GM12878 (cell line): ENCODE results near the gene ZNF692.

ENCODE experiments used
- CBX5 ChIP-seq: sonication (generic); IDR thresholded peaks from 2 replicates; pipeline ENCODE4 v1.6.1; 2016; ENCODE audit warnings: low read depth, moderate library complexity, mild to moderate bottlenecking, inconsistent platforms
- NRF1 ChIP-seq: conservative IDR thresholded peaks from 2 replicates; pipeline ENCODE4 v1.6.1; 2011; ENCODE audit warnings: mild to moderate bottlenecking, low read depth, low read length, improper control_type of control experiment
- TF ChIP-seq, protein P1 (sequence below), 3 experiments: IDR thresholded peaks in 2 of 3; conservative IDR thresholded peaks in 1 of 3; 2 replicates each; pipeline ENCODE4 v1.5.1; 2011; ENCODE audit warnings: low read depth in 3 of 3, low read length in 3 of 3, mild to moderate bottlenecking in 3 of 3, control low read depth in 2 of 3, moderate library complexity in 2 of 3, inconsistent platforms in 1 of 3, mixed read lengths in 1 of 3; ENCODE audit not compliant: control insufficient read depth in 2 of 3, insufficient read depth in 1 of 3; ENCODE audit errors: extremely low read depth in 1 of 3

DNA sequence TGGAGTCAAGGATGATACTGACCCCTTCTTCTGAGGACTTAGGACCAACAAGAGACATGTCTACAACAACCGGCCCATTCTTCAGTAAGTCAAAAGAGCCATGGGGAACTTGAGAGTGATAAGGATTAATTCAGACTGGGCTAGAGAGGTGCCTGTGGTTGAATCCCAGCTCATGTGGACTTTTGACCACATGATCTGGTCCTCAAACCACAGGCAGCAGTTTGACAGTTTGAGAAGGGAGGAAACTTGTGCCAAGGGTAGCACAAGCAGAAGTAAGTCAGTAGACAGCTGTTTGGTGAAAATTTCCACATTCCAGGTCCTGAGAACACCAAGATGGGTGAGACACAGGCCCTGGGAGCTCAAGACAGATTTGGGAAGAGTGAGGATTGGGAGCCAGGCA lies 53.0 kb downstream of the ZNF692 start:
- TF ChIP-seq NRF1, result no peak
- TF ChIP-seq, protein P1, sequence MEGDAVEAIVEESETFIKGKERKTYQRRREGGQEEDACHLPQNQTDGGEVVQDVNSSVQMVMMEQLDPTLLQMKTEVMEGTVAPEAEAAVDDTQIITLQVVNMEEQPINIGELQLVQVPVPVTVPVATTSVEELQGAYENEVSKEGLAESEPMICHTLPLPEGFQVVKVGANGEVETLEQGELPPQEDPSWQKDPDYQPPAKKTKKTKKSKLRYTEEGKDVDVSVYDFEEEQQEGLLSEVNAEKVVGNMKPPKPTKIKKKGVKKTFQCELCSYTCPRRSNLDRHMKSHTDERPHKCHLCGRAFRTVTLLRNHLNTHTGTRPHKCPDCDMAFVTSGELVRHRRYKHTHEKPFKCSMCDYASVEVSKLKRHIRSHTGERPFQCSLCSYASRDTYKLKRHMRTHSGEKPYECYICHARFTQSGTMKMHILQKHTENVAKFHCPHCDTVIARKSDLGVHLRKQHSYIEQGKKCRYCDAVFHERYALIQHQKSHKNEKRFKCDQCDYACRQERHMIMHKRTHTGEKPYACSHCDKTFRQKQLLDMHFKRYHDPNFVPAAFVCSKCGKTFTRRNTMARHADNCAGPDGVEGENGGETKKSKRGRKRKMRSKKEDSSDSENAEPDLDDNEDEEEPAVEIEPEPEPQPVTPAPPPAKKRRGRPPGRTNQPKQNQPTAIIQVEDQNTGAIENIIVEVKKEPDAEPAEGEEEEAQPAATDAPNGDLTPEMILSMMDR (IDR thresholded peaks at IDR 0.05 in 2 of 3, conservative IDR thresholded peaks at IDR 0.05 in 1 of 3; ENCODE audit: control insufficient read depth in 2 of 3, extremely low read depth in 1 of 3, insufficient read depth in 1 of 3, low read depth in 3 of 3, low read length in 3 of 3), result no peak
- TF ChIP-seq CBX5, result no peak
